ENCODE measurements around the gene PITPNM3. TPM values are rescaled to one million over a fixed set of nuclear protein-coding genes. Genes with fewer than 3 reads are reported as not detected.

The PITPNM3 gene
- total RNA-seq, 1 donor from 2014 or later: 0.65 TPM

DNA sequence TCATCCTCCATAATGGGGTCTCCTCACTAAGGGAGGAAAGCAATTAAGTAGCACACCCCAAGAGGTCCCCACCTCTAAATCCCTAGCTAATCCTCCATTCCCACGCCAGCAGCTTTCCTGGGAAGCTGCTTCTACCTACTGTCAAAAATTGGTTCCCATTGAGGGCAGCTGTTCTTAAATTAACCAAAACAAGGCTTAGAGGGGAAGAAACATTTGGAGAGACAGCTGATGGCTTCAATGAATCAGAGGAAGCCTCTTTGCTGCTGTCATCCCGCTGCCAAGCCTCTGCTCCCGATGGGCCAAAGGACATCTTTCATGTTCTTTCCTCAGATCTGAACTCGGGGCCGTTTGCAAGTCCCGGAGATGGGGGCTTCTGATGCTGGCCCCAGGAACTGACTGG, 148.1 kb downstream of the PITPNM3 start:
- Mint-ChIP-seq H3K36me3 (ENCODE audit: low read depth) (no peaks in the 10 kb centered on the region), H3K9me3 (no peaks in the 10 kb centered on the region), H3K4me1 (ENCODE audit: low read depth) (no peaks in the 10 kb centered on the region), H3K27me3 (ENCODE audit: insufficient read depth) (peaks cover 14% of the 10 kb centered on the region), H3K27ac (no peak overlapping the region), H3K4me3 (no peak overlapping the region)
- intact Hi-C loops (cut with micrococcal nuclease): no loop called here
- DNase-seq (ENCODE audit: low spot score): no peak

DNA sequence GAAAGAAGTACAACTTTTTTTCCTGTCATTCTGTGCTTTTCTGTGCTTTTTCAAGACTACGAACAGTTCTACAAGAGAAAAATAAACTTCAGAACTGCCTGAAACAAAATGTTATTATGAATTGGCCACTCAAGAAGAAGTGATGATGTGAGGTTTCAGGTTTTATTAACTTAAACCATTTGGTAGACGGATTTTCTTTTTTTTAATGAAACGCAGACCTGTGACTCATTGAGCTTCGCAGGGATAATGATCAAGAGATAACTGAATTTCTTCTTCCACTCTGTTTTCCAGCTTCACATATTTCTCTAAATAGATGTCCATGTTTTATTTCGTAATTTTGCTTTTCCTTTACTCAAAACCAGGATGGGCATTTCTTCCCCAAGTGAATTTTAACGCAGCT, 154.1 kb downstream of the PITPNM3 start:
- Mint-ChIP-seq H3K27me3 (ENCODE audit: insufficient read depth) (peaks cover 2% of the 10 kb centered on the region), H3K4me1 (ENCODE audit: low read depth) (no peaks in the 10 kb centered on the region), H3K9me3 (peaks cover 2% of the 10 kb centered on the region), H3K4me3 (no peak overlapping the region), H3K27ac (no peak overlapping the region), H3K36me3 (ENCODE audit: low read depth) (no peaks in the 10 kb centered on the region)
- intact Hi-C loops (cut with micrococcal nuclease): no loop called here
- DNase-seq (ENCODE audit: low spot score): no peak

Other genes with a start within 250 kb of the PITPNM3 start
- gene AIPL1, start 121.4 kb downstream of the PITPNM3 start, total RNA-seq: not detected in 2 replicates
- 6.8 and 8.0 TPM in 2 replicates for gene PIMREG, start 112.1 kb downstream of the PITPNM3 start, total RNA-seq
- gene KIAA0753, start 84.2 kb upstream of the PITPNM3 start, total RNA-seq: 18.2 and 22.2 TPM in 2 replicates
- gene TXNDC17, start 84.5 kb upstream of the PITPNM3 start, total RNA-seq: 94.0 and 95.2 TPM in 2 replicates
- gene MED31, start 95.0 kb upstream of the PITPNM3 start, total RNA-seq: 24.3 and 28.4 TPM in 2 replicates
- 1.6 and 1.7 TPM in 2 replicates for gene C17orf100, start 95.2 kb upstream of the PITPNM3 start, total RNA-seq
- gene SLC13A5, start 156.8 kb upstream of the PITPNM3 start, total RNA-seq: not detected in 2 replicates
- gene XAF1, start 199.5 kb upstream of the PITPNM3 start, total RNA-seq: 41.7 and 45.7 TPM in 2 replicates
- 0.29 TPM in 1 of 2 replicates, not detected in the other for gene FBXO39, start 219.7 kb upstream of the PITPNM3 start, total RNA-seq

Data from activated T-helper 1 cell treated with anti-CD3 and anti-CD28 coated beads, Interleukin-12 subunit alpha, Interleukin-12 subunit beta, Interleukin-2, Interleukin-4 antibody, amounts not matched to agents 30 ng/mL and 10 ng/mL and 1 ng/mL, durations not matched to agents 14 hours and 24 hours and 36 hours (primary cell).